HCT116 (cell line): ENCODE results near the gene DLG2. TPM values are rescaled to one million over a fixed set of nuclear protein-coding genes. Genes with fewer than 3 reads are reported as not detected.

ENCODE experiments used
- ATAC-seq: fragments of 200-7000 bp; cut with Tn5 transposase; 2 replicates; pipeline ENCODE4 v1.9.1; 2020; ENCODE audit warnings: mild to moderate bottlenecking, moderate library complexity
- BruUV-seq: library from RNA; stranded (reverse); fragments of 400-500 nt; replicated peaks from 2 replicates; lab custom pipeline; 2021; lab: Mats Ljungman, UMichigan
- CTCF ChIA-PET: fragments of 300-600 bp; sonication (Branson Sonifier 250); formaldehyde crosslinking; loops from one replicate; lab custom pipeline; 2021; ENCODE audit warnings: antibody characterized with exemption; lab: Charles Lee
- POLR2A ChIA-PET: fragments of 300-600, 350-600 bp; sonication (Branson Sonifier 250); formaldehyde crosslinking; loops from one replicate; lab custom pipeline; 2021; ENCODE audit warnings: antibody characterized with exemption; lab: Charles Lee
- RAD21 ChIA-PET, 2 experiments: fragments of 300-600 bp; sonication (Branson Sonifier 250); formaldehyde crosslinking; loops; one replicate each; lab custom pipeline; 2023; ENCODE audit warnings: low total read pairs in 2 of 2; ENCODE audit not compliant: uncharacterized antibody in 2 of 2, unreplicated experiment in 2 of 2, low non-redundant PET in 1 of 2; lab: Charles Lee
- DNase-seq: peaks from one replicate; pipeline ENCODE4 v3.0.0-alpha.2; 2010; ENCODE audit warnings: low read depth, low spot score
- H2AFZ ChIP-seq: fragments of 200-600 bp; shearing (Covaris generic), sonication (generic); 2 replicates; pipeline ENCODE4 v1.6.1; 2017; ENCODE audit warnings: low read depth, mixed run types, mixed read lengths, antibody characterized with exemption, low read length; ENCODE audit not compliant: poor library complexity, severe bottlenecking
- H3K27ac ChIP-seq: 2 replicates; pipeline ENCODE4 v1.5.1; 2012; ENCODE audit warnings: low read depth, low read length
- H3K27me3 ChIP-seq: fragments of 200-600 bp; sonication (generic); 2 replicates; pipeline ENCODE4 v1.6.1; 2016; ENCODE audit warnings: mixed run types, low read length, mixed read lengths; ENCODE audit not compliant: insufficient read depth
- H3K36me3 ChIP-seq, 2 experiments: fragments of 200-500 bp in 1 of 2; fragments of 200-600 bp in 1 of 2; sonication (Bioruptor generic) in 1 of 2; sonication (generic) in 1 of 2; 2 replicates each; pipeline versions ENCODE4 v1.5.1 to v1.6.1; 2014 to 2016; ENCODE audit warnings: low read length in 2 of 2, inconsistent platforms in 1 of 2, mixed read lengths in 1 of 2, mixed run types in 1 of 2; ENCODE audit not compliant: insufficient read depth in 2 of 2, control insufficient read depth in 1 of 2
- H3K4me1 ChIP-seq, 2 experiments: fragments of 200-600 bp in 1 of 2; sonication (generic) in 1 of 2; 2 replicates each; pipeline versions ENCODE4 v1.5.1 to v1.6.1; 2012 to 2017; ENCODE audit warnings: low read length in 2 of 2, inconsistent platforms in 1 of 2, mild to moderate bottlenecking in 1 of 2, mixed read lengths in 1 of 2, mixed run types in 1 of 2, moderate library complexity in 1 of 2; ENCODE audit not compliant: insufficient read depth in 2 of 2, control insufficient read depth in 1 of 2
- H3K4me2 ChIP-seq: fragments of 200-600 bp; sonication (generic); 2 replicates; pipeline ENCODE4 v1.6.1; 2017; ENCODE audit warnings: mixed run types, low read length, mixed read lengths
- H3K4me3 ChIP-seq, 2 experiments: fragments of 200-600 bp in 1 of 2; sonication (generic) in 1 of 2; replicated peaks in 1 of 2; 2 replicates each; pipeline ENCODE4 v1.5.1; 2011 to 2016; ENCODE audit warnings: low read length in 2 of 2, control low read depth in 1 of 2, low read depth in 1 of 2, mild to moderate bottlenecking in 1 of 2, mixed read lengths in 1 of 2, mixed run types in 1 of 2
- H3K79me2 ChIP-seq: fragments of 200-600 bp; sonication (generic); 2 replicates; pipeline ENCODE4 v1.6.1; 2017; ENCODE audit warnings: mild to moderate bottlenecking, mixed run types, low read length, moderate library complexity, mixed read lengths; ENCODE audit not compliant: insufficient read depth
- H3K9ac ChIP-seq: fragments of 200-600 bp; sonication (generic); 2 replicates; pipeline ENCODE4 v1.6.1; 2016; ENCODE audit warnings: low read length, mixed read lengths
- H3K9me2 ChIP-seq: fragments of 200-600 bp; sonication (generic), shearing (Covaris generic); 2 replicates; pipeline ENCODE4 v1.6.1; 2017; ENCODE audit warnings: mixed run types, mild to moderate bottlenecking, moderate library complexity; ENCODE audit not compliant: insufficient read depth
- H3K9me3 ChIP-seq, 2 experiments: fragments of 200-500 bp in 1 of 2; fragments of 200-600 bp in 1 of 2; sonication (Bioruptor generic) in 1 of 2; sonication (generic) in 1 of 2; 2 replicates each; pipeline ENCODE4 v1.6.1; 2014 to 2017; ENCODE audit warnings: low read length in 2 of 2, mixed read lengths in 2 of 2, inconsistent platforms in 1 of 2, low read depth in 1 of 2, mild to moderate bottlenecking in 1 of 2, mixed run types in 1 of 2, moderate library complexity in 1 of 2; ENCODE audit not compliant: control insufficient read depth in 1 of 2, insufficient read depth in 1 of 2
- H4K20me1 ChIP-seq: fragments of 200-600 bp; sonication (generic), shearing (Covaris generic); 2 replicates; pipeline ENCODE4 v1.6.1; 2017; ENCODE audit warnings: mixed run types, mild to moderate bottlenecking, moderate library complexity; ENCODE audit not compliant: insufficient read depth
- CBX3 ChIP-seq: IDR thresholded peaks from 2 replicates; pipeline ENCODE4 v1.6.1; 2012; ENCODE audit warnings: low read depth
- CEBPB ChIP-seq: IDR thresholded peaks from 2 replicates; pipeline ENCODE4 v1.6.1; 2012; ENCODE audit warnings: low read depth
- EZH2 ChIP-seq: fragments of 200-600 bp; sonication (generic); IDR thresholded peaks from 2 replicates; pipeline ENCODE4 v1.6.1; 2017; ENCODE audit warnings: antibody characterized with exemption, mixed run types
- EZH2phosphoT487 ChIP-seq: fragments of 200-600 bp; IDR thresholded peaks from 2 replicates; pipeline ENCODE4 v1.6.1; 2018; ENCODE audit warnings: antibody characterized with exemption, borderline replicate concordance
- FOSL1 ChIP-seq: IDR thresholded peaks from 2 replicates; pipeline ENCODE4 v1.6.1; 2012; ENCODE audit warnings: low read depth
- JUND ChIP-seq: IDR thresholded peaks from 2 replicates; pipeline ENCODE4 v1.6.1; 2012
- POLR2A ChIP-seq: IDR thresholded peaks from 2 replicates; pipeline ENCODE4 v1.7.0; 2011; ENCODE audit warnings: borderline replicate concordance; ENCODE audit not compliant: insufficient read depth, insufficient read length; ENCODE audit errors: extremely low read depth
- POLR2AphosphoS5 ChIP-seq: IDR thresholded peaks from 2 replicates; pipeline ENCODE4 v1.6.1; 2011; ENCODE audit warnings: mild to moderate bottlenecking, low read depth, low read length, moderate library complexity
- RAD21 ChIP-seq: IDR thresholded peaks from 2 replicates; pipeline ENCODE4 v1.6.1; 2012; ENCODE audit warnings: low read depth, mild to moderate bottlenecking
- REST ChIP-seq: IDR thresholded peaks from 2 replicates; pipeline ENCODE4 v1.6.1; 2012; ENCODE audit warnings: low read depth
- SIN3A ChIP-seq: IDR thresholded peaks from 2 replicates; pipeline ENCODE4 v1.6.1; 2012; ENCODE audit warnings: low read depth
- SRF ChIP-seq: IDR thresholded peaks from 2 replicates; pipeline ENCODE4 v1.6.1; 2012; ENCODE audit warnings: low read depth
- YY1 ChIP-seq: IDR thresholded peaks from 2 replicates; pipeline ENCODE4 v1.6.1; 2011; ENCODE audit warnings: low read length, low read depth, moderate library complexity, mild to moderate bottlenecking; ENCODE audit not compliant: insufficient replicate concordance; ENCODE audit errors: extremely low read depth
- ZFX ChIP-seq: fragments of 450-650 bp; IDR thresholded peaks from 2 replicates; pipeline ENCODE4 v1.6.1; 2017
- ZNF274 ChIP-seq: fragments of 200-500 bp; sonication (Bioruptor generic); IDR thresholded peaks from 2 replicates; pipeline ENCODE4 v1.6.1; 2014; ENCODE audit warnings: mild to moderate bottlenecking, low read depth, low read length, inconsistent platforms
- intact Hi-C: fragments of 100-400 bp; cut with micrococcal nuclease; formaldehyde crosslinking; loops from 2 replicates; pipeline ENCODE4 v1.10.0; 2022
- total RNA-seq: library from RNA; stranded (reverse); gene quantifications from one replicate; pipeline ENCODE4 v1.2.1, GENCODE V29; 2021; ENCODE audit not compliant: unreplicated experiment
- TF ChIP-seq, protein P1 (sequence below): IDR thresholded peaks from 2 replicates; pipeline ENCODE4 v1.6.1; 2012
- TF ChIP-seq, protein P2 (sequence below), 3 experiments: fragments of 200-600 bp in 1 of 3; sonication (generic) in 1 of 3; IDR thresholded peaks in 2 of 3; conservative IDR thresholded peaks in 1 of 3; 2 replicates each; pipeline ENCODE4 v1.5.1; 2012 to 2017; ENCODE audit warnings: low read depth in 2 of 3, low read length in 2 of 3, antibody characterized with exemption in 1 of 3, borderline replicate concordance in 1 of 3, control low read depth in 1 of 3, mild to moderate bottlenecking in 1 of 3, mixed read lengths in 1 of 3, mixed run types in 1 of 3, moderate library complexity in 1 of 3; ENCODE audit not compliant: insufficient read depth in 1 of 3

The DLG2 gene
- total RNA-seq, 1 experiment from 2014 or later, result 2.4 TPM

DNA sequence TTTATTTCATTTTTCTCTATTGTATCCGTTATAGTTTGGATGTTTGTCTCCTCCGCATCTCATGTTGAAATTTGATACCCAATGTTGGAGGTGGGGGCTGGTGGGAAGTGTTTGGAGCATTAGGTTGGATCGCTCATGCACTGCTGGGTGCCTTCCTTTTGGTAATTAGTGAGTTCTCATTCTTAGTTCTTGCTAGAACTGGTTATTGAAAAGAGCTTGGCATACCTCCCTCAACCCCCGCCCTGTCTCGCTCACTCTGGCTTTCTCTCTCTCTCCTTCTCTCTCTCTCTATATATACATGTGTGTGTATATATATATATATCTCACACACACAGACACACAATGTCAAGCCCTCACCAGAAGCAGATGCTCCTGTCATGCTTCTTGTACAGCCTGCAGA lies 978.7 kb downstream of the DLG2 start:
- no peaks in the 10 kb centered on the region for H3K27me3 ChIP-seq
- CTCF ChIA-PET, result no interaction called here

GRCh38 chr11:84645988-84646694 lies 981.0 kb downstream of the DLG2 start:
- Histone ChIP-seq H3K9me3 (no peaks in the 10 kb centered on the region), H3K9me2 (no peaks in the 10 kb centered on the region), H3K79me2 (no peaks in the 10 kb centered on the region), H3K4me3 (no peak overlapping the region), H3K9ac (no peak overlapping the region), H3K4me1 (no peaks in the 10 kb centered on the region), H4K20me1 (no peaks in the 10 kb centered on the region), H3K4me2 (no peak overlapping the region), H3K27ac (no peak overlapping the region), H3K27me3 (no peaks in the 10 kb centered on the region), H2AFZ (no peak overlapping the region), H3K36me3 (no peaks in the 10 kb centered on the region)
- ChIA-PET POLR2A (no interaction called here), CTCF (no interaction called here), RAD21 (no interaction called here)
- BruUV-seq, result no TSS peak
- DNase-seq, result no peak
- intact Hi-C loops, result no loop called here
- no peak for ATAC-seq
- TF ChIP-seq FOSL1 (no peak), POLR2A (no peak), CBX3 (no peak), SIN3A (no peak), EZH2phosphoT487 (no peak), POLR2AphosphoS5 (no peak), ZNF274 (no peak), CEBPB (no peak), YY1 (no peak), JUND (no peak), RAD21 (no peak), ZFX (no peak), SRF (no peak), REST (no peak)
- TF ChIP-seq, protein P1, sequence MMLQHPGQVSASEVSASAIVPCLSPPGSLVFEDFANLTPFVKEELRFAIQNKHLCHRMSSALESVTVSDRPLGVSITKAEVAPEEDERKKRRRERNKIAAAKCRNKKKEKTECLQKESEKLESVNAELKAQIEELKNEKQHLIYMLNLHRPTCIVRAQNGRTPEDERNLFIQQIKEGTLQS, result no peak
- TF ChIP-seq, protein P2, sequence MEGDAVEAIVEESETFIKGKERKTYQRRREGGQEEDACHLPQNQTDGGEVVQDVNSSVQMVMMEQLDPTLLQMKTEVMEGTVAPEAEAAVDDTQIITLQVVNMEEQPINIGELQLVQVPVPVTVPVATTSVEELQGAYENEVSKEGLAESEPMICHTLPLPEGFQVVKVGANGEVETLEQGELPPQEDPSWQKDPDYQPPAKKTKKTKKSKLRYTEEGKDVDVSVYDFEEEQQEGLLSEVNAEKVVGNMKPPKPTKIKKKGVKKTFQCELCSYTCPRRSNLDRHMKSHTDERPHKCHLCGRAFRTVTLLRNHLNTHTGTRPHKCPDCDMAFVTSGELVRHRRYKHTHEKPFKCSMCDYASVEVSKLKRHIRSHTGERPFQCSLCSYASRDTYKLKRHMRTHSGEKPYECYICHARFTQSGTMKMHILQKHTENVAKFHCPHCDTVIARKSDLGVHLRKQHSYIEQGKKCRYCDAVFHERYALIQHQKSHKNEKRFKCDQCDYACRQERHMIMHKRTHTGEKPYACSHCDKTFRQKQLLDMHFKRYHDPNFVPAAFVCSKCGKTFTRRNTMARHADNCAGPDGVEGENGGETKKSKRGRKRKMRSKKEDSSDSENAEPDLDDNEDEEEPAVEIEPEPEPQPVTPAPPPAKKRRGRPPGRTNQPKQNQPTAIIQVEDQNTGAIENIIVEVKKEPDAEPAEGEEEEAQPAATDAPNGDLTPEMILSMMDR (IDR thresholded peaks at IDR 0.05 in 2 of 3, conservative IDR thresholded peaks at IDR 0.05 in 1 of 3; ENCODE audit: borderline replicate concordance in 1 of 3, insufficient read depth in 1 of 3, low read depth in 2 of 3, low read length in 2 of 3), result no peak

More for the DNA sequence above, 978.7 kb downstream of the DLG2 start:
- no peaks in the 10 kb centered on the region for H3K9me3 ChIP-seq
- no peak overlapping the region for H2AFZ ChIP-seq
- H3K27ac ChIP-seq, result no peak overlapping the region
- DNase-seq (no peak), ATAC-seq (no peak)
- no TSS peak for BruUV-seq
- H3K9ac ChIP-seq, result no peak overlapping the region
- intact Hi-C loops, result no loop called here
- no peak overlapping the region for H3K4me2 ChIP-seq
- no peaks in the 10 kb centered on the region for H3K36me3 ChIP-seq
- no peaks in the 10 kb centered on the region for H3K79me2 ChIP-seq
- H3K9me2 ChIP-seq, result no peaks in the 10 kb centered on the region
- ChIA-PET POLR2A (no interaction called here), RAD21 (no interaction called here)
- no peaks in the 10 kb centered on the region for H4K20me1 ChIP-seq
- H3K4me1 ChIP-seq, result no peaks in the 10 kb centered on the region
- no peak overlapping the region for H3K4me3 ChIP-seq
- no peak for TF ChIP-seq EZH2
